Trophoblast cell (in vitro differentiated cells and primary cell): ENCODE results near the gene LSS.
"Not testable (repeated sequence)": the region's sequence is repeated elsewhere in the genome, so short reads cannot be mapped to it uniquely, and the experiment has no call there.

Experiments
- DNase-seq, 2 donors: peaks; one replicate each; pipeline ENCODE4 v3.0.0-alpha.2; 2016
- H2AFZ ChIP-seq: 2 replicates; pipeline ENCODE4 v1.6.1; 2013; ENCODE audit warnings: low read length, moderate library complexity, mild to moderate bottlenecking; ENCODE audit not compliant: insufficient read depth, poor library complexity
- H2AK5ac ChIP-seq: 2 replicates; pipeline ENCODE4 v1.6.1; 2013; ENCODE audit warnings: mild to moderate bottlenecking, low read length
- H2BK120ac ChIP-seq: 2 replicates; pipeline ENCODE4 v1.6.1; 2013; ENCODE audit warnings: low read length, mild to moderate bottlenecking, moderate library complexity; ENCODE audit not compliant: insufficient read depth, poor library complexity
- H2BK12ac ChIP-seq: 2 replicates; pipeline ENCODE4 v1.6.1; 2013; ENCODE audit warnings: mild to moderate bottlenecking, low read length, moderate library complexity
- H2BK5ac ChIP-seq: 2 replicates; pipeline ENCODE4 v1.6.1; 2013; ENCODE audit warnings: low read length, low read depth, moderate library complexity, mild to moderate bottlenecking; ENCODE audit not compliant: poor library complexity
- H3K14ac ChIP-seq: 2 replicates; pipeline ENCODE4 v1.6.1; 2013; ENCODE audit warnings: mild to moderate bottlenecking, low read length
- H3K18ac ChIP-seq: 2 replicates; pipeline ENCODE4 v1.6.1; 2013; ENCODE audit warnings: mild to moderate bottlenecking, low read length
- H3K23ac ChIP-seq: 2 replicates; pipeline ENCODE4 v1.6.1; 2013; ENCODE audit warnings: low read length
- H3K27ac ChIP-seq: 2 replicates; pipeline ENCODE4 v1.5.1; 2013; ENCODE audit warnings: low read depth, mild to moderate bottlenecking, inconsistent platforms, low read length, moderate library complexity
- H3K27me3 ChIP-seq: 2 replicates; pipeline ENCODE4 v1.6.1; 2013; ENCODE audit warnings: inconsistent platforms, mild to moderate bottlenecking, low read length, moderate library complexity; ENCODE audit not compliant: insufficient read depth
- H3K36me3 ChIP-seq, 2 experiments: 1 replicate in 1 of 2; 2 replicates in 1 of 2; pipeline ENCODE4 v1.6.1; 2013; ENCODE audit warnings: low read length in 2 of 2, mild to moderate bottlenecking in 2 of 2, moderate library complexity in 1 of 2; ENCODE audit not compliant: insufficient read depth in 2 of 2, control insufficient read depth in 1 of 2
- H3K4ac ChIP-seq: 2 replicates; pipeline ENCODE4 v1.6.1; 2013; ENCODE audit warnings: low read depth, mild to moderate bottlenecking, low read length, moderate library complexity
- H3K4me1 ChIP-seq, 2 experiments: 1 replicate in 1 of 2; 2 replicates in 1 of 2; pipeline ENCODE4 v1.6.1; 2013; ENCODE audit warnings: low read length in 2 of 2, mild to moderate bottlenecking in 2 of 2, moderate library complexity in 1 of 2; ENCODE audit not compliant: insufficient read depth in 2 of 2, control insufficient read depth in 1 of 2
- H3K4me2 ChIP-seq: 2 replicates; pipeline ENCODE4 v1.6.1; 2013; ENCODE audit warnings: inconsistent platforms, mild to moderate bottlenecking, low read length, moderate library complexity
- H3K4me3 ChIP-seq: 2 replicates; pipeline ENCODE4 v1.5.1; 2013; ENCODE audit warnings: mild to moderate bottlenecking, low read depth, low read length, inconsistent platforms
- H3K79me1 ChIP-seq: one replicate; pipeline ENCODE4 v1.6.1; 2013; ENCODE audit warnings: low read length
- H3K79me2 ChIP-seq: 2 replicates; pipeline ENCODE4 v1.6.1; 2013; ENCODE audit warnings: low read length, mild to moderate bottlenecking; ENCODE audit not compliant: control insufficient read depth, insufficient read depth, poor library complexity
- H3K9ac ChIP-seq: 2 replicates; pipeline ENCODE4 v1.6.1; 2013; ENCODE audit warnings: mild to moderate bottlenecking, low read length
- H3K9me3 ChIP-seq: 2 replicates; pipeline ENCODE4 v1.6.1; 2013; ENCODE audit warnings: low read depth, mild to moderate bottlenecking, control low read depth, inconsistent platforms, low read length; ENCODE audit not compliant: insufficient read depth
- H4K12ac ChIP-seq: 2 replicates; pipeline ENCODE4 v1.6.1; 2013; ENCODE audit warnings: low read depth, mild to moderate bottlenecking, low read length, moderate library complexity
- H4K8ac ChIP-seq: 2 replicates; pipeline ENCODE4 v1.6.1; 2013; ENCODE audit warnings: low read depth, mild to moderate bottlenecking, low read length, moderate library complexity
- H4K91ac ChIP-seq: one replicate; pipeline ENCODE4 v1.6.1; 2013; ENCODE audit warnings: low read depth, mild to moderate bottlenecking, low read length, moderate library complexity
- WGBS: extraction: QIAGEN DNeasy Blood & Tissue Kit; methylation state at CpG from one replicate; pipeline ENCODE4 v1.1.7; 2013; ENCODE audit warnings: missing lambda C conversion rate; ENCODE audit not compliant: insufficient read length, insufficient coverage; ENCODE audit errors: extremely low coverage; 5-methylcytosine and 5-hydroxymethylcytosine counted together

The LSS gene

GRCh38 chr21:46183337-46183909 is 45.2 kb downstream of the LSS start:
- not testable (repeated sequence) for H3K79me1 ChIP-seq, H3K4me1 ChIP-seq, H2AK5ac ChIP-seq, H3K4ac ChIP-seq, H3K9ac ChIP-seq, H4K12ac ChIP-seq, H3K27ac ChIP-seq, H3K27me3 ChIP-seq, H3K18ac ChIP-seq, H3K79me2 ChIP-seq, H3K4me3 ChIP-seq, H4K8ac ChIP-seq, H3K14ac ChIP-seq, H2BK12ac ChIP-seq, H2BK5ac ChIP-seq, H3K36me3 ChIP-seq, H3K9me3 ChIP-seq, H3K23ac ChIP-seq, DNase-seq, H2AFZ ChIP-seq, H2BK120ac ChIP-seq
- peak overlapping the region; percentile 4 for H4K91ac ChIP-seq
- WGBS: no CpG with 5 or more reads among the region's 13 CpGs
- peak overlapping the region; percentile 79 for H3K4me2 ChIP-seq

GRCh38 chr21:46182548-46183336 is 45.8 kb downstream of the LSS start:
- no peak overlapping the region for H3K4me2 ChIP-seq
- H4K12ac ChIP-seq: no peak overlapping the region
- no peak overlapping the region for H4K8ac ChIP-seq
- H3K27ac ChIP-seq: no peak overlapping the region
- H2BK5ac ChIP-seq: no peak overlapping the region
- peaks cover 2% of the 10 kb centered on the region for H3K9me3 ChIP-seq
- peak overlapping the region; percentile 4 for H4K91ac ChIP-seq
- H3K27me3 ChIP-seq: no peaks in the 10 kb centered on the region
- H3K18ac ChIP-seq: no peak overlapping the region
- peaks cover 8% of the 10 kb centered on the region for H3K79me1 ChIP-seq
- no peak overlapping the region for H2BK12ac ChIP-seq
- H3K79me2 ChIP-seq: peaks cover 6% of the 10 kb centered on the region
- DNase-seq: peak in 1 of 2 donors; percentile 1
- peaks cover 6 to 8% of the 10 kb centered on the region in 2 experiments for H3K4me1 ChIP-seq
- H2AK5ac ChIP-seq: no peak overlapping the region
- H3K9ac ChIP-seq: no peak overlapping the region
- no peak overlapping the region for H3K4ac ChIP-seq
- no peak overlapping the region for H2AFZ ChIP-seq
- no CpG with 5 or more reads among the region's 44 CpGs for WGBS
- no peak overlapping the region for H2BK120ac ChIP-seq
- no peak overlapping the region for H3K23ac ChIP-seq
- H3K4me3 ChIP-seq: no peak overlapping the region
- H3K36me3 ChIP-seq: peaks cover under 1% of the 10 kb centered on the region in 2 experiments
- H3K14ac ChIP-seq: no peak overlapping the region

DNA sequence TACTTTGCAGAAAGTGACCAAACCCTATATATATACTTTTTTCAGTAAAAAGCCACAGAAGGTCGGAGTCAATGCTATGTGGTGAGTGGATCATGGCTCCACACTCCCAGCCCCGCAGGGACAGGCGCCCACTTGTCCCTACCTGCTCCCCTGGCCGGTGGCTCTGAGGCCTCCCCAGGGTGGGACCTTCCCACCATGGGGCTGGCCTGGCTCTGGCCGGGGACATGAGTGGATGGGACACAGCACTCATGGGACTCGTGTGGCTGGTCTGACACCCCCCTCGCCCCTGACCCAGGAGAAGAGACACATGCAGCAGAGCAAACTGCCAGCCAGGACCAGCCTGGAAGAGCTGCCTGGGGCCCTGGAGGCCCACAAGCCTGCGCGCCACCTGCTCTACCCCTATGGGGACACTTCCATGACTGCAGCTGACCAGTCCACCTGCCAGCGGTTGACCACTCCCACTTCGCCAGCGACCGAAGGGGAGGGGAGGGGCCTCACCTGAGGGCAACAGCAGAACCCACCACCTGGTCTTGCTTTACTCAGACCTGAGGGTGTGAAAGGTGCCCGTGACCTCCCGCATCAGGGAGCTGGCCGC is 46.5 kb downstream of the LSS start:
- Histone ChIP-seq H4K12ac (no peak overlapping the region), H3K23ac (no peak overlapping the region), H3K79me1 (peaks cover 8% of the 10 kb centered on the region), H3K9ac (no peak overlapping the region), H3K4me1 (peaks cover 6 to 7% of the 10 kb centered on the region in 2 experiments), H3K14ac (no peak overlapping the region), H4K91ac (no peak overlapping the region), H3K27ac (no peak overlapping the region), H3K4me3 (no peak overlapping the region), H2AFZ (no peak overlapping the region), H2BK5ac (no peak overlapping the region), H3K79me2 (peaks cover 6% of the 10 kb centered on the region), H3K9me3 (peaks cover 2% of the 10 kb centered on the region), H3K36me3 (no peaks in the 10 kb centered on the region), H2BK120ac (no peak overlapping the region), H2BK12ac (no peak overlapping the region), H3K4me2 (no peak overlapping the region), H3K18ac (no peak overlapping the region), H3K27me3 (no peaks in the 10 kb centered on the region), H2AK5ac (no peak overlapping the region), H3K4ac (no peak overlapping the region), H4K8ac (no peak overlapping the region)
- DNase-seq: peak in 1 of 2 donors; percentile 3
- no CpG with 5 or more reads among the region's 16 CpGs for WGBS

GRCh38 chr21:46181436-46181835 is 47.1 kb downstream of the LSS start:
- Histone ChIP-seq H4K91ac (no peak overlapping the region), H3K4me3 (no peak overlapping the region), H2BK12ac (no peak overlapping the region), H3K27ac (no peak overlapping the region), H3K23ac (no peak overlapping the region), H2BK5ac (no peak overlapping the region), H3K4me2 (no peak overlapping the region), H3K79me1 (peaks cover 8% of the 10 kb centered on the region), H3K27me3 (no peaks in the 10 kb centered on the region), H3K14ac (no peak overlapping the region), H4K12ac (no peak overlapping the region), H3K36me3 (no peaks in the 10 kb centered on the region), H3K4me1 (peaks cover 6 to 7% of the 10 kb centered on the region in 2 experiments), H4K8ac (no peak overlapping the region), H2BK120ac (no peak overlapping the region), H3K9ac (no peak overlapping the region), H2AFZ (no peak overlapping the region), H3K4ac (no peak overlapping the region), H2AK5ac (no peak overlapping the region), H3K79me2 (peaks cover 6% of the 10 kb centered on the region), H3K18ac (no peak overlapping the region), H3K9me3 (peaks cover 2% of the 10 kb centered on the region)
- no CpG with 5 or more reads among the region's 19 CpGs for WGBS
- DNase-seq: no peak
